Stimulated activated CD8-positive, alpha-beta memory T cell treated with anti-CD3 and anti-CD28 coated beads, Interleukin-12 subunit alpha, Interleukin-12 subunit beta, amount 100 ng/mL, for 24 hours (primary cell): ENCODE data around the gene SOX18.

Experiments
- DNase-seq: peaks from one replicate; pipeline ENCODE4 v3.0.0-alpha.2; 2020; ENCODE audit errors: extremely low read depth

Gene SOX18

DNA sequence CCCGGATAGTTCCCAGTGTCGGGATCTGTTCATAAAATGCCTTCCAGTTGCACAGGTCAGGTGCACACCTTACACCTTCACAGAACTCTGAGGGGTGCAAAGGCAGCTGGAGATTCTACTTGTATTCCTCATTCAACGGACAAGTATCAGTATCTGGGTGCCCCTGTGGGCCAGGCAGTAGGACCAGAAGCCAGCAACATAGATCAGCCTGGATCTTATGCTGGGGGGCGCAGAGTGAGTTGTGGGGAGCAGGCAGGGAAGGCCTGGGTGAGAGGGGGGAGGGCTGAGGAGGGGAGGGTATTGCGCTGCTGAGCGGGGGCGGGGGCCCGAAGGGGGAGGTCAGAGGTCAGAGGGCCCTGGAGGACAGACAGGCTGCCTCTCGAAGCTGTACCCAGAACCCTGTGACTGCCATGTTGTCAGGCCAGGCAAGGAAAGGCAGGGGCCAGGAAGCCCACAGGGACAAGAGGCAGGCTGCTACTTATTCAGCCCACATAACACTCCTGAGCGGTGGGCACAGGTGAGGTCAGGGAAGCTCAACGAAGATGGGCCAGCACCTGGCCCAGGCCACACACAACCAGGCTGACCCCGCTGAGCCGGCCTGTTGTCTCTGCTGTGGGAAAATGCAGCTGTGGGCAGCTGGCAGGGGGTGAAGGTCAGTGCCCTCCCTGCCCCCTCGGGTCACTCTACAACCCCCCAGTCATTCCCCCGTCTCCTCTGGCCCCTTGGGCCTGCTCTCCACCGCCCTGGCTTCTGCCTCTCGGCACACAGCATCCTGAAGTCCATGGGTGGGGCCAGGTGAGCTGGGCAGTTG lies 31.6 kb upstream of the SOX18 start:
- DNase-seq, result no peak

DNA sequence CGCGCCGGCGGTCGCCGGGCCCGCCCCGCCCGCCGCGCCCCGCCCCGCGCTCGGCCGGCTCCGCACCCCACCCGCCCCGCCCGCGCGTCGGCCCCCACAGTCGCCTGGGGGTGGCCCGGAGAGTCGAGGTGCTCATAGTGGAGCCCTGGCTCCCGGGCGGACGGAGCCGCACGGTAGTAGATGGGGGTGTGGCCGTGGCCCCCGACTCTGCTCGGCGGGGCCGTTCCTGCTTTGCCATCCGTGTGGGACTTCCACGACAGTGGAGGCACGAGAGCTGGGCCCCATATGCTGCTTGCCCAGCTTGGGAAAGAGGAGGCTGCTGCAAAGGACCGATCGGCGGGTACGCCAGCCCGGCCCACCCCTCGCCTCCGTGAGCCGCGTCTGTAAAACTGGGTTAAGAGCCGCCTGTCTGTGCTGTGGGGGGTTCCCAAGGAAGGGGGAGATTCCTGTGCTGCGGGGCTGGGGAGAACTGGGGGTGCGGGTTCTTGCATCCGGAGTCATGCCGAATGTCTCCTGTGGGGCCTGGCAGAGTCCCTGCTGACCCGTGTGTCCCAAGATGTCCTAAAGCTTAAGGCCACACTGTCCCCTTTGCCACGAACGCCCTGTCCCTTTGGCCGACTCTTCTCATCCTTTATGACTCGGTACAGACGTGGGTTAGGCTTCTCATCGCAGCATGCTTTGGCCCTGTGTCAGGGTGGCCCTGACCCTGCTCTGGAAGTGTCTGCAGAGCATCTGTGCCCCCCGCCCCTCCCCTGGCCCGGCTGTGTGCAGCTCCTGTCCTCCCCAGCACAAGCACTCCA lies 30.8 kb upstream of the SOX18 start, which contains the start of gene OPRL1:
Gene OPRL1, plus strand, starts transcription at position 70 of the 800 bp plus-strand sequence. CDS start 12,639 bp downstream, outside the sequence.
- no peak for DNase-seq

GRCh38 chr20:64079273-64080012 lies 30.0 kb upstream of the SOX18 start, which contains the start of gene RGS19:
TSS of gene RGS19 (minus strand) at chr20:64079518. CDS start at chr20:64076886, 2,632 bp downstream.
- no peak for DNase-seq

- no peak for DNase-seq
Measured at GRCh38 chr20:64078934-64079272, 29.5 kb upstream of the SOX18 start.

DNA sequence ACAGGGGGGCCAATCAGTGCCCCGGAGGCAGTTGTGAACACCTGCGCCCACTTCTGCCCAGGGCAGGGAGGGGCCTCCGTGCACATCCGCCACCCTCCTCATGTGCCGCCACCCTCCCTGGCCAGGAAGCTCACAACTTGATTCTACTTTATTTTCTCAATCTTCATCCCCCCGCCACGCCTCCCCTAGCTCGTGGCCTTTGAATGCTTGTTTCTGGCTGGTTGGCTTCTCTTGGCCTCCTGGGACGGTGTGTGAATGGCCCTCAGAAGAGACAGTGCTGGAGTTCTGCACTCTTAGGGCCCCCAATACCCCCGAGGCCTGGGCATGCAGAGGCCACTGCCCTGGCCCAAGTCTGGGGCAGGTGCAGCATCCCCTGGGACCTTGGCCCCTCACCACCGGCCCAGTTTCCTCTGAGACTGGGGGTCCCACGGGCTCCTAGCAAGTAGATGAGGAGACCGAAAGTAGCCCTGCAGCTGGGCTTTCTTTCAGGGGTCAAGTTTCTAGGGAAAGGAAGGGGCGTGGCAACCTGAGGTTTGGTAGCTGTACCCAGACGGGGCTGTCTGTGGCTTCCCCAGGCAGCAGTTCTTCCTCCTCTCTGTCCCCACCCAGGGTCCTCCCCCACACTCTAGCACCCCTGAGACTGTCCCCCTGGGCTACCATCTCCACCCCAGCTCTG lies 28.6 kb upstream of the SOX18 start:
- no peak for DNase-seq

- no peak for DNase-seq
Measured at GRCh38 chr20:64077541-64077875, 28.1 kb upstream of the SOX18 start.

DNA sequence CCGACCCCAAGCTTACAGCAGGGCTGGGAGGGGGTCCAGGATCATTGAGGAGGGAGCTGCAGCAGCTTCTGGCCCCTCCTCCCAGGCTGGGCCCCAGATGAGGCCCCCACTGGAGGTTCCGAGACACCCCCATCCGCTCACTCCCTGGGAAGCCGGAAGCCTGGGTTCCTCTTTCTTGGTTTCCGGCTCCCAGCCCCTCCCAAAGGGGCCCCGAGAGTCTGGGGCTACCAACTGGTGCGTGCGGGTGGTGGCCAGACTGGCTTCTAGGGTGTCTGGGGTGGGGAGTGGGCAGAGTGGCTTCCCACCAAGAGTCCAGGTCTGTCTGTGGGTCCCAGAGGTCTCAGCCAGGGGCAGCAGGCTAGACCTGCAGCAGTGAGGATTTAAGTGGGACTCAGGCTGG lies 27.7 kb upstream of the SOX18 start:
- DNase-seq, result no peak

GRCh38 chr20:64076061-64076997 lies 26.9 kb upstream of the SOX18 start:
- DNase-seq, result no peak

DNA sequence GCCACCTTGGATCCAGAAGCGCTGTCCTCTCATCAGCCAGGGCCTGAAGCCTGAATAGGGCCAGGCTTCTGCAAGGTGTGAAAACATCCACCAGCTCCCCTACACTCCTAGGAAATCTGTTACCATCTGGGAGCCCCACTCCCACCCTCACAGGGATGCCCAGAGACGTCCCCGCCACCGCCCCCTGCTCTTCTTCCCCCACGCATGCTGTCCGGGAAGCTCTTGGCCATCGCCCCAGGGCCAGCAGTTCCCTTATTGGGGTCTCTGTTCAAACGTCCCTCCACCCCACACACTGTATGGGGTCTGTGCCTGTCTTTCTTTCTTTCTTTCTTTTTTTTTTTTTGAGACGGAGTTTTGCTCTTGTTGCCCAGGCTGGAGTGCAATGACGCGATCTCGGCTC lies 26.1 kb upstream of the SOX18 start:
- no peak for DNase-seq

GRCh38 chr20:64074963-64075362 lies 25.5 kb upstream of the SOX18 start:
- no peak for DNase-seq

GRCh38 chr20:64074184-64074789 lies 24.8 kb upstream of the SOX18 start:
- DNase-seq, result no peak

DNA sequence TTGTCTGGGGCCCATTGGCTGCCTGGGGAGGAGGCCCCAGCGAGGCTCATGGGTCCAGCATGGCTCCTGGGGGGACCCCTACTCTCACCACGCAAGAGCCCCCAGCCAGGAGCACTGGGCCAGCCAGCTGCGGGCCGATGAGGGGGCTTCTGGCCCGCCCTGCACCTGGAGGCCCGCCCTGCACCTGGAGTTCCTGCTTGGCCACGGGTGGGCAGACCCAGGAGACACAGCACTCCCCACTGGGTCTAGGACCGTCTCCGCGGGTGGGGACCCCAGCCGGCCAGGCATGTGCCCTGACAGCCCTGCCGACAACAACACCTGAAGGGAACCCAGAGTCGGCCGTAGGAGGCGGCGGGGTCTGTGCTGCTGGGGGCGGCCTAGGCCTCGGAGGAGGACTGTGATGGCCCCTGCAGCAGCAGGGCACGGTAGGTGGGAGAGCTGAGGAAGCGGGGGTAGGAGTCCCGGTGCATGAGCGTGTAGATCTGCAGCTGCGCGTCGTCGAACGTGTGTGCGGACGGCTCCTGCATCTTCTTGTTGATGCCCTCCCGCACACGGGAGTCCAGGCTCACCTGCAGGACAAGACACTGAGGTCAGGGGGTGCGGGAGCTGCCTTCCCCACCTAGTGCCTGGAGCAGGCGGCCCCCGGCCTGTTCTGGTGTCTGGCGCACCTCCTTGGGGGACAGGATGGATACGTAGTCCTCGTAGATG lies 24.2 kb upstream of the SOX18 start:
- no peak for DNase-seq

- DNase-seq, result no peak
Measured at GRCh38 chr20:64072498-64073063, 23.1 kb upstream of the SOX18 start.

DNA sequence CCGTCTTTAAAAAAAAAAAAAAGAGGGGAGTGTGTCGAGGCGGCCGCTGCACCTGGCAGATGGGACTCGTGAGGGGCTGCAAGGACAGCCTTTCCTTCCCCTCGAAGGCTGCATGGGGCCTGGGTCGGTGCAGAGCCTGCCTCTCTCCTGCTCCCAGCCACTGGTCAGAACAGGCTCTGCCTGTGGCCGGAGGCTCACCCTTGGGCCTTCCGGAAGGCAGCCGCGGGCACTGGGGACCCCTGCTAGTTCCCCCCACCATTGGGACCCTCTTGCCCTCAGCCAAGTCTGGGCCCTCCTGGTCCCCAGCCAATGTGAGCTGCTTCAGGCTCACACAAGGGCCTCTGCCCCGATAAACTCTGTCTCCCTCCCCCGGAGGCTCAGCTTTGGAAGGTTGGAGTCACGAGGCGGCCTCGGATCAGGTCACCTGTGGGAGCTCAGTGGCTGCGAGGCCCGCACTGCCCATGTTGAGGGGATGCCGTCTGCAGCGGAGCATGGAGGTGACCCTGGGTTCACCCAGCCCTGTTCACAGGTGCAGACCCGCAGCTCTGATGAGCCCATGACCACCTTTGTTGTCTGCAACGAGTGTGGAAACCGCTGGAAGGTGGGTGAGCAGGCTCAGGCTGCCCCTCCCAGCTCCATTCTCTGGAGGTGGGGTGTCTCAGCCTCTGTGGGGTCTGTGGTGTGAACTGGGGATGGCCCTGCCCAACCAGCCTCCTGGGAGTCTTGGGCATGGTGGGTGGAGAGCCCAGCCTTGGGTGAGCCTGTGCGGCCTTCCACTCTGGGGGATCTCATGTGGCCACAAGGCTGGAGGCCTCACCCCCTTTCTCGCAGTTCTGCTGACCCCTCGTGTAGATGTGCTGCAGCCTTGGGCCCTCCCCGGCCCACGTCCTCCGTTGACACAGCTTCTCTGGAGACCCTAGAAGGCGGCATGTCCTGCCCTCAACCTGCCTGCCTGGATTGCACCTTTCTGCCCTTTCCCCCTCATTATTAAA lies 22.2 kb upstream of the SOX18 start:
- no peak for DNase-seq

DNA sequence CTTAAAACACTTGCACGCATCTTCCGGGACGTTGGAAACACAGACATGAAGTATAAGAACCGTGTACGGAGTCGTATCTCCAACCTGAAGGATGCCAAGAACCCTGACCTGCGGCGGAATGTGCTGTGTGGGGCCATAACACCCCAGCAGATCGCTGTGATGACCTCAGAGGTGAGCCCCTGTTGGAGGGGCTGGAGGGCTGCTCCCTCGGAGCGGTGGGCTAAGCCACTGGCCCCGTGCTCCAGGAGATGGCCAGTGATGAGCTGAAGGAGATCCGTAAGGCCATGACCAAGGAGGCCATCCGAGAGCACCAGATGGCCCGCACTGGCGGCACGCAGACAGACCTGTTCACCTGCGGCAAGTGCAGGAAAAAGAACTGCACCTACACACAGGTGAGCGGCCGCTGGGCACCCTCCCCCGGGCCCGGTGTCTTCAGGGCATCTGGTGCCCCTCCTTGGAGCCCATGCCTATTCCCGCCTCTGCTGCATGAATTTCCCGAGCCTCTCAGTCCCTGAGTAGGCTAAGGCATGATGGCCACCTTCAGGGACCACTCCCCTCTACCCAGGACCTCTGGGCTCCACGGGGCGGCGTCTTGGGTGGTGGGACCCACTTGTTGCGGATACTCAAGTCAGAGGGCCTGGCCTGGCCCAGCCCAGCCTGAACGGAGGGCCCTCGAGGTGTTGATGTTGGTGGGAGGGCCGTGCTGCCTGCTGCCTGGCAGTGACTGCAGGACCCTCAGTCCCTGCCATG lies 21.0 kb upstream of the SOX18 start:
- no peak for DNase-seq

DNA sequence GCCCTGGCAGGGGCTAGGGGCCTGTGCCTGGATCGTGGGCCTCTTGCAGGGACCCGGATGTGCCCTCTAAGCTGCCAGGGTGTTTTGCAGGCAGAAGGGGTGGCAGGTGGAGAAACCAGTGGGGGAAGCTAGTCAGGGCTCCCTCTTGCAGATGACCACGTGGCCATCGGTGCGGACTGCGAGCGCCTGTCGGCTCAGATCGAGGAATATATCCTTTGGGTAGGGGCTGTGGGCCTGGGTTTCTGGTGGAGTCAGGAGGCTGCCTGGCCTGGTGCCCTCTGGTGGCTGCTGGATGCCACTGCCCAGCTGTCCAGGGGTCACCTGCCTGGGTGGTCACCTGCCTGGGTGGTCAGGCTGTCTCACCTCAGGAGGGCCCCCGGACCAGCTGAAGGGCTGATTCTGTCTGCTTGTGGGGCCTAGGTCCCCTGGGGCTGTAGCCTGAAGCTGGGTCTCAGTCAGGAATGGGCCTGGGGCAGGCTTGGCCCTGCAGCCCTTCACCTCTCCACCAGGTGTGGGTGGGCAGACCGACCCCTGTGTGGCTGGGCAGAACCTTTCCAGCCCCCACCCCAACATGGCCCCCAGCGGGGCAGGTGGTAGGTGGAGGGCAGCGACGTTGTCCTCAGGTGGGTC lies 20.3 kb upstream of the SOX18 start:
- no peak for DNase-seq

- DNase-seq, result no peak
Measured at GRCh38 chr20:64069209-64069613, 19.8 kb upstream of the SOX18 start.
